Small intestine (tissue), 7 donors: Measurements from ENCODE around the gene OR9Q1. TPM values are rescaled to one million over a fixed set of nuclear protein-coding genes. Genes with fewer than 3 reads are reported as not detected.
"Not testable (repeated sequence)": the region's sequence is repeated elsewhere in the genome, so short reads cannot be mapped to it uniquely, and the experiment has no call there.

Experiments used
- DNase-seq, 2 donors: peaks; one replicate each; pipeline versions ENCODE4 v3.0.0 to v3.0.0-alpha.2; 2013
- FAIRE-seq: peaks from 2 replicates; lab custom pipeline; 2012; peaks lifted over from hg19 to GRCh38; lab: Jason Lieb, UNC
- H3K27ac ChIP-seq, 3 donors: one replicate each; pipeline ENCODE4 v1.5.1; 2013; ENCODE audit warnings: low read length in 2 of 3, mild to moderate bottlenecking in 2 of 3, control low read depth in 1 of 3, inconsistent platforms in 1 of 3, low read depth in 1 of 3, moderate library complexity in 1 of 3
- H3K27me3 ChIP-seq, 3 donors: one replicate each; pipeline ENCODE4 v1.6.1; 2013; ENCODE audit warnings: low read length in 3 of 3, inconsistent platforms in 1 of 3; ENCODE audit not compliant: control insufficient read depth in 3 of 3, insufficient read depth in 3 of 3
- H3K36me3 ChIP-seq, 3 donors: one replicate each; pipeline ENCODE4 v1.6.1; 2013; ENCODE audit warnings: low read length in 3 of 3, inconsistent platforms in 1 of 3, low read depth in 1 of 3, mild to moderate bottlenecking in 1 of 3, moderate library complexity in 1 of 3; ENCODE audit not compliant: control insufficient read depth in 3 of 3, insufficient read depth in 2 of 3
- H3K4me1 ChIP-seq, 3 donors: one replicate each; pipeline ENCODE4 v1.6.1; 2013; ENCODE audit warnings: low read length in 2 of 3, inconsistent platforms in 1 of 3, low read depth in 1 of 3, mild to moderate bottlenecking in 1 of 3, moderate library complexity in 1 of 3; ENCODE audit not compliant: control insufficient read depth in 3 of 3, insufficient read depth in 2 of 3
- H3K4me3 ChIP-seq, 3 donors: one replicate each; pipeline ENCODE4 v1.5.1; 2013; ENCODE audit warnings: low read length in 3 of 3, control low read depth in 1 of 3, inconsistent platforms in 1 of 3, low read depth in 1 of 3, mild to moderate bottlenecking in 1 of 3, moderate library complexity in 1 of 3
- H3K9me3 ChIP-seq, 2 donors: one replicate each; pipeline ENCODE4 v1.6.1; 2013; ENCODE audit warnings: low read depth in 1 of 2, low read length in 1 of 2; ENCODE audit not compliant: control insufficient read depth in 2 of 2, insufficient read depth in 1 of 2
- WGBS, 3 donors: extraction: QIAGEN DNeasy Blood & Tissue Kit; methylation state at CpG; one replicate each; pipeline ENCODE4 v1.1.7; 2013; 5-methylcytosine and 5-hydroxymethylcytosine counted together
- polyA plus RNA-seq, 4 donors: library from polyadenylated mRNA; stranded (reverse) in 3 of 4; unstranded in 1 of 4; fragments of 200-250 nt in 3 of 4; fragments of 120-200 nt in 1 of 4; gene quantifications; one replicate each; pipeline versions ENCODE4 v1.2.1 to v1.2.3, GENCODE V29; 2013
- donor health status: healthy with polysubstance abuse.
- donor health status: control.
- donor health status: control.
- donor health status: Bipolar disorder and iron deficiency.
- donor health status: healthy.

Gene OR9Q1
- polyA plus RNA-seq, 4 donors: not detected

DNA sequence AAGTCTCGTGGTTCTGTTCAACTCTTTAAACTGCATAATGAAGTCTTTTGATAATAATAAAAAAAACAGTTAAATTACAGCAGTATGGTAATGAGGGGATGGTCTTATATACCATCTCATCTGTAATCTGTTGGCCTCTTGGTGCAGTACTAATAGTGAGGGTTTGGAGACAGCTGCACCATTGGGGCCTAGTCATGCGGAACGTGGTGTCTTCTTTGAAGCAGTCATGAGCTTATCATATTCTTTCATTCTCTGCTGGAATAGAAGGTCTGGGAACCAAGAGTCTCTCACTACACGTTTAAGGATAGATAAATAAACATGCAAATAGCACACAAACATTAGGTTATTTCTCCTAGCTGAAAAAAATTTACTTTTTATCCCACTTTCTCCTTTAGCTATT, 40.9 kb upstream of the OR9Q1 start:
- Histone ChIP-seq H3K4me3 (no peak overlapping the region), H3K4me1 (no peaks in the 10 kb centered on the region), H3K9me3 (no peaks in the 10 kb centered on the region), H3K27ac (no peak overlapping the region), H3K36me3 (no peaks in the 10 kb centered on the region), H3K27me3 (no peaks in the 10 kb centered on the region)
- WGBS, 3 donors: 70 to 80% (median 76%) methylated on average over 4 of the region's 4 CpGs
- FAIRE-seq (no peak), DNase-seq (no peak)

DNA sequence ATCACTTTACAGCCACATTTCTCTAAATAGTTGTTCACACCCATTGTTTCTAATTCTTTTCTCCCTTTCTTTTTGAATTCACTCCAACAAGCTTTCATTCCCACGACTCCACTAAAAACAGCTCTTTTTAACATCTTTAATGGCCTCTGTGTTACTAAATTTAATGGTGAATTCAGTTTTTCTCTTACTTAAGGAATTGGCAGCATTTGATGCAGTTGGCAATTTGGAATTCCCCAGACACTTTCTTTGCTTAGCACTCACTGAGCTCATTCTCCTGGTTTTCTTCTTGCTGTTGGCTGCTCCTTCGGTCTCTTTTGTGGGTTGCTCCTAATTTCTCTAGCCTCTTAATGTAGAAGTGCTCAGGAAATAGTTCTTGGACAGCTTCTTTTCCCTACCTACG, 40.5 kb upstream of the OR9Q1 start:
- H3K4me1 ChIP-seq: no peaks in the 10 kb centered on the region
- FAIRE-seq: no peak
- no peak overlapping the region for H3K27ac ChIP-seq
- H3K9me3 ChIP-seq: no peaks in the 10 kb centered on the region
- no peak for DNase-seq
- H3K4me3 ChIP-seq: no peak overlapping the region
- 74 to 94% (median 87%) methylated on average over 3 of the region's 3 CpGs for WGBS, 3 donors
- H3K27me3 ChIP-seq: no peaks in the 10 kb centered on the region
- no peaks in the 10 kb centered on the region for H3K36me3 ChIP-seq

DNA sequence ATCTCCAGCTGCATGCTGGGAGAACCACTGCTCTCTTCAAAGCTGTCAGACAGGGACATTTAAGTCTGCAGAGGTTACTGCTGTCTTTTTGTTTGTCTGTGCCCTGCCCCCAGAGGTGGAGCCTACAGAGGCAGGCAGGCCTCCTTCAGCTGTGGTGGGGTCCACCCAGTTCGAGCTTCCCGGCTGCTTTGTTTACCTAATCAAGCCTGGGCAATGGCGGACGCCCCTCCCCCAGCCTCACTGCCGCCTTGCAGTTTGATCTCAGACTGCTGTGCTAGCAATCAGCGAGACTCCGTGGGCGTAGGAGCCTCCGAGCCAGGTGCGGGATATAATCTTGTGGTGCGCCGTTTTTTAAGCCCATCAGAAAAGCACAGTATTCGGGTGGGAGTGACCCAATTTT, 24.2 kb upstream of the OR9Q1 start:
- FAIRE-seq, H3K27me3 ChIP-seq, H3K27ac ChIP-seq, H3K4me1 ChIP-seq, H3K9me3 ChIP-seq, H3K36me3 ChIP-seq, H3K4me3 ChIP-seq, DNase-seq: not testable (repeated sequence)
- 57 to 74% (median 65%) methylated on average over 5 to 13 of the region's 13 CpGs for WGBS, 3 donors

DNA sequence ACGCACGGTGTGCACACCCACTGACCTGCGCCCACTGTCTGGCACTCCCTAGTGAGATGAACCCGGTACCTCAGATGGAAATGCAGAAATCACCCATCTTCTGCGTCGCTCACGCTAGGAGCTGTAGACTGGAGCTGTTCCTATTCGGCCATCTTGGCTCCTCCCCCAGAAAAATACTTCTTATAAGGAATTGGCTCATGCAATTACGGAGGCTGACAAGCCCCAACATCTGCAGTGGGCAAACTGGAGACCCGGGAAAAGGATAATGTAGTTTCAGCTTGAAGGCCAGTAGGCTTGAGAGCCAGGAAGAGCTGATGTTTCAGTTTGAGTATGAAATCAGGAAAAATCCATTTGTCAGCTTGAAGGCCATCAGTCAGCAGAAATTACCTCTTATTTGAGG, 23.7 kb upstream of the OR9Q1 start:
- H3K4me3 ChIP-seq, FAIRE-seq, H3K9me3 ChIP-seq, H3K4me1 ChIP-seq, H3K27me3 ChIP-seq, DNase-seq, H3K36me3 ChIP-seq, H3K27ac ChIP-seq: not testable (repeated sequence)
- 89 to 95% (median 95%) methylated on average over 9 to 10 of the region's 10 CpGs for WGBS, 3 donors

DNA sequence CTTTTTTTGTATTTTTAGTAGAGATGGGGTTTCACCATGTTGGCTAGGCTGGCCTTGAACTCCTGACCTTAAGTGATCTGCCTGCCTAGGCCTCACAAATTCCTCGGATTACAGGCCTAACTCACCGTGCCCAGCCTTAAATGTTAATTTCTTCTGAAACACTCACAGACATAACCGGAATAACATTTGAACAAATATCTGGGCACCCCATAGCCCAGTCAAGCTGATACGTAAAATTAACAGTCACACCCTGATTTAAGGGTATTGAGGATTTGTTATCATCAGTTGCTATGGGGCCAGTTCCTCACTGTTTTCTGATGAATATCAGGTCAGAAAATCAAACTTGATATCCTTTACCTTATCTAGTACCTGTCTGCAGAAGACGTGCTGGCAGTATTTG, 23.0 kb upstream of the OR9Q1 start:
- Histone ChIP-seq H3K27ac (no peak overlapping the region), H3K27me3 (no peaks in the 10 kb centered on the region), H3K9me3 (peaks cover 0 to 5% of the 10 kb centered on the region in 2 donors), H3K4me3 (no peak overlapping the region), H3K36me3 (no peaks in the 10 kb centered on the region), H3K4me1 (no peaks in the 10 kb centered on the region)
- DNase-seq: no peak
- WGBS, 3 donors: 59 to 72% (median 63%) methylated on average over 5 of the region's 5 CpGs
- FAIRE-seq: no peak

DNA sequence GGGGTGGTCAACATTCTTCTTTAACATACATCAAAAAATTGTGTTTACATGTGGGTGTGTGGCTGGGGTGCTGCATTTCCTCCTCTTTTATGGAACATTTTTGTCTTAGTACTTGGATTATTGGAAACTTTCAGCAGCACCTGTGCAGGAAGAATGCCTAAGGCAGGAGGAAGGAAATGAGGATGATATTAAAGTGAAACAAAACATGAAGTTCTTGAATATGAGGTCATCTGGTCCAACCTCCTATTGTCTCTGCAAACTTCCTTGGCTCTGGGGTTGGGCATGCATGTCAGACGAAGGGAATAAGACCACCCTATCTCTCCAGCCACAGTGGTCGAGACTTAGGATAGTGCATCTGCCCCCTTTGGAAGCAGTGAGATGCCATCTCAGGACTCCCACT, 20.6 kb upstream of the OR9Q1 start:
- WGBS, 3 donors: 58 to 76% (median 65%) methylated on average over 2 of the region's 2 CpGs
- FAIRE-seq: no peak
- Histone ChIP-seq H3K4me1 (no peaks in the 10 kb centered on the region), H3K27ac (no peak overlapping the region), H3K4me3 (no peak overlapping the region), H3K9me3 (peaks cover 0 to 5% of the 10 kb centered on the region in 2 donors), H3K27me3 (no peaks in the 10 kb centered on the region), H3K36me3 (no peaks in the 10 kb centered on the region)
- no peak for DNase-seq

DNA sequence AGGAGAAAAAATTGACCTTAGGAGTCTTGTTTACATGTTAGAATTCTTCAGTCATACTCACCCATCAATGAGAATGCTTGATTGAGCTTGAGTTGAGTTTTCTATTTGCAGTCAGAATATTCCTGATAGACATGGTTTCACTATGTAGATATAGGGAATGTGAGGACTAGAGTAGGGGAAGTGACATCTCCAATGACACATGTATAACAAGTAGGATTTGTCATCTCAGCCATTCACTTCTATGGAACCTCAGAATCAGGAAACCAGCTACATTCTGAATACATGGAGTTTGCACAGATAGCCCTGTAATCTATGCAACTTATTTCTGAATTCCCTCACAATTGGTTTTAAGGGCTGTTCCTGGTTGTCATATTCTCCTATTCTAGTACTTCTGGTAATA, 20.1 kb upstream of the OR9Q1 start:
- H3K9me3 ChIP-seq: peaks cover 0 to 5% of the 10 kb centered on the region in 2 donors
- DNase-seq (no peak), FAIRE-seq (no peak)
- no peak overlapping the region for H3K27ac ChIP-seq
- no peak overlapping the region for H3K4me3 ChIP-seq
- no peaks in the 10 kb centered on the region for H3K4me1 ChIP-seq
- H3K36me3 ChIP-seq: no peaks in the 10 kb centered on the region
- no peaks in the 10 kb centered on the region for H3K27me3 ChIP-seq

DNA sequence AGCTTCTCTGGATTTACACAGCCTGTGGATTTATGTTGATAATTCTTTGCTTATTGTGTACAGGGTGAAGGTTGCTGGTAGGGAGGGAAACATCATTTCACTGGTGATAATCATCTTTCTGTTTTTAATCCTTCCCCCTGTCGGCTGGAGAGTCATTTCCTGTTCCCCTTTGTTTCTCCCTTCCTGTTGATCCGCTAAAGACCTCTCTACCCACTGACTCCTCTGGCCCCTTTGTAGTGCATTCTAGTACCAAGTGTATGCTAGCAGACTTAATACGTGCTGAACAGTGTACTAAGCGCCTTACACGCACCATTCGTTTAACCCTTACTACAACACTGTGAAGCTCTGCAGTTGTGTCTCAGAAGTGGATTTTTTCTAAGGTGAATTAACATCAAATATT, 19.0 kb upstream of the OR9Q1 start:
- H3K27me3 ChIP-seq: no peaks in the 10 kb centered on the region
- no peak overlapping the region for H3K27ac ChIP-seq
- H3K9me3 ChIP-seq: peaks cover 0 to 5% of the 10 kb centered on the region in 2 donors
- H3K36me3 ChIP-seq: no peaks in the 10 kb centered on the region
- whole genome bisulfite sequencing, 3 donors: 62 to 82% (median 62%) methylated on average over 6 of the region's 6 CpGs
- no peaks in the 10 kb centered on the region for H3K4me1 ChIP-seq
- no peak for FAIRE-seq
- no peak for DNase-seq
- no peak overlapping the region for H3K4me3 ChIP-seq

DNA sequence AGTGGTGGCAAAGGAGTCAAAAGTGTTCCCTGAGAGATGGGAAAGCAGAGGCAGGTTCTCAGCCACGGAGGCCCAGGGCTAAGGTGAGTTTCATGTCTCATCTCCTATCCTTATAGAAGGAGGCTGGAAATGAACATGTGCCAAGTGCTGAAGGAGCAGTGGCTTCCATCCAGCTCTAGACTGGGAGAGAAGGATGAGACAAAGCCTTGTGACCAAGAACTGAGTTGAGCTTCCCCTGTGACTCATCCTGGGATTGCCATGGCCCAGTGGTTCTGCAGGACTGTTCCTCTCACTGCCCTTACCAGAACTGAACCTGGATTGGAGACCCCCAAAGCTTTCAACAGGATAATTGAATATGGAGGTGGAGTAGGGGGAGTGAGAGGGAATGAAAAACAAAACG, 16.7 kb upstream of the OR9Q1 start:
- H3K27me3 ChIP-seq: no peaks in the 10 kb centered on the region
- H3K9me3 ChIP-seq: no peaks in the 10 kb centered on the region
- H3K4me3 ChIP-seq: no peak overlapping the region
- H3K4me1 ChIP-seq: no peaks in the 10 kb centered on the region
- 72 to 78% (median 73%) methylated on average over 2 of the region's 2 CpGs for WGBS, 3 donors
- DNase-seq (no peak), FAIRE-seq (no peak)
- H3K36me3 ChIP-seq: no peaks in the 10 kb centered on the region
- no peak overlapping the region for H3K27ac ChIP-seq
